Measurements from ENCODE around the gene PTCH1. TPM values are rescaled to one million over a fixed set of nuclear protein-coding genes. Genes with fewer than 3 reads are reported as not detected.

Gene PTCH1
- total and polyA plus RNA-seq, 10 of the 15 experiments (the other 5 are each of a cell fraction or from before 2014, with no cell fraction given), result 0.16 to 6.1 (median 2.6) TPM

DNA sequence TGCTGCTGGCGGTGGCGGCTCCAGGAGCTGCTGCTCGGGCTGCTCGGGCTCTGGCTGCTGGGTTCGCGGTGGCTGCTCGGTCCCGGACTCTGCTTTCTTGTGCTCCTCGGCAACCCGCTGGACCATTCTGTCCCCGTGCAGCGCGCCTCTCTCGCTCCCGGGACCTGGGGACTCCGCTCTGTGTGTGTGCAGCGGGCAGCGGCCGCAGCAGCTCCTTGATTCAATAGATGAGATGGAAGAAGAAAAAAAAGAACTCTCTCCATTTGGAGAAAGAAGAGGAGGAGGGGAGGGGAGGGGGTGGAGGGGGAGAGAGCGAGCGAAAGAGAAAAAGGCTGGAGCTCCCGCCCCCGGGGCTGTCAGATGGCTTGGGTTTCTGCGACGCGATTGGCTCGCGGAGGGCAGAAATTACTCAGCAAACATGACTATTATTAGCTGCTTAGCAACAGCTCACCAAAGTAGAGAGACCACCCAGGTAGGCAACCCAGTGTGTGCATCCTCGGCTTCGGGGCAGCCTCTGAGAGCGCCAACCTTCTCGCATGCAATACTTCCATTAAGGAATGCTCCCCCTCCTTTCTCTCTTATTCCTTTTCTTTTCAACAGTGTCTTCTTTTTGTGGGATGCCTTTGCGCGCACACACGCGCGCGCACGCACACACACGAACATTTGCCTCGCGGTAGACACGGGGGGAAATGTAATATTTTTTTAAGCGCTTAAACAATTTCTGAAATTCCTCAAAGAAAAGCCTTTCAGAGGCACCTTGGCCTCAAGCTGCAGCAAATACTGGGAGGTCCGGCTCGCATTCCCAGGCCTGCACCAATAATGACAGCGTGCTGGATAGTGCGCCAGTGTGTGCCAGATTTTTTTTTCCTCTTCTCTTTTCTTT, 7.6 kb downstream of the PTCH1 start (continued):
- TF ChIP-seq FOXK2 (IDR thresholded peaks at IDR 0.05) (no peak), NBN (IDR thresholded peaks at IDR 0.05) (no peak)
- TF ChIP-seq, protein P1, sequence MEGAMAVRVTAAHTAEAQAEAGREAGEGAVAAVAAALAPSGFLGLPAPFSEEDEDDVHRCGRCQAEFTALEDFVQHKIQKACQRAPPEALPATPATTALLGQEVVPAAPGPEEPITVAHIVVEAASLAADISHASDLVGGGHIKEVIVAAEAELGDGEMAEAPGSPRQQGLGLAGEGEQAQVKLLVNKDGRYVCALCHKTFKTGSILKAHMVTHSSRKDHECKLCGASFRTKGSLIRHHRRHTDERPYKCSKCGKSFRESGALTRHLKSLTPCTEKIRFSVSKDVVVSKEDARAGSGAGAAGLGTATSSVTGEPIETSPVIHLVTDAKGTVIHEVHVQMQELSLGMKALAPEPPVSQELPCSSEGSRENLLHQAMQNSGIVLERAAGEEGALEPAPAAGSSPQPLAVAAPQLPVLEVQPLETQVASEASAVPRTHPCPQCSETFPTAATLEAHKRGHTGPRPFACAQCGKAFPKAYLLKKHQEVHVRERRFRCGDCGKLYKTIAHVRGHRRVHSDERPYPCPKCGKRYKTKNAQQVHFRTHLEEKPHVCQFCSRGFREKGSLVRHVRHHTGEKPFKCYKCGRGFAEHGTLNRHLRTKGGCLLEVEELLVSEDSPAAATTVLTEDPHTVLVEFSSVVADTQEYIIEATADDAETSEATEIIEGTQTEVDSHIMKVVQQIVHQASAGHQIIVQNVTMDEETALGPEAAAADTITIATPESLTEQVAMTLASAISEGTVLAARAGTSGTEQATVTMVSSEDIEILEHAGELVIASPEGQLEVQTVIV (IDR thresholded peaks at IDR 0.05; ENCODE audit: borderline replicate concordance, partially characterized antibody), result no peak

- no peak for DNase-seq (ENCODE audit: low read depth, low spot score)
- Histone ChIP-seq H4K20me1 (ENCODE audit: control insufficient read depth, insufficient read depth) (no peaks in the 10 kb centered on the region), H3K9me3 (replicated peaks; ENCODE audit: control insufficient read depth, insufficient read depth, low read length) (no peaks in the 10 kb centered on the region), H2AFZ (ENCODE audit: control insufficient read depth, low read depth, low read length) (peak overlapping the region; percentile 84), H3K4me3 (peak overlapping the region; percentile 94), H3K27me3 (replicated peaks in 1 of 2; ENCODE audit: control insufficient read depth in 2 of 2, insufficient read depth in 2 of 2, low read length in 1 of 2) (peaks cover 4 to 8% of the 10 kb centered on the region in 2 experiments; a peak in 3 of 4 replicates), H3K9ac (ENCODE audit: control insufficient read depth, insufficient read depth, low read length) (peak overlapping the region; percentile 90; the same call in 1 of the 2 replicates), H3K79me2 (ENCODE audit: control insufficient read depth, insufficient read depth, low read length) (peaks cover 28% of the 10 kb centered on the region), H3K27ac (ENCODE audit: control insufficient read depth, insufficient read depth) (peak overlapping the region; percentile 90), H3K4me1 (ENCODE audit: control insufficient read depth, insufficient read depth, low read length) (peaks cover 15% of the 10 kb centered on the region), H3K36me3 (ENCODE audit: control insufficient read depth in 2 of 2, insufficient read depth in 2 of 2, low read length in 1 of 2) (no peaks in the 10 kb centered on the region), H3K4me2 (ENCODE audit: control insufficient read depth, insufficient read depth) (peak overlapping the region; percentile 79; the same call in 1 of the 2 replicates)
- BruUV-seq (replicated peaks), result no TSS peak
- POLR2A ChIA-PET, result interaction anchor here (0.7 to 1.0 kb wide), 3 partner anchors 13 to 366 kb away, joined by 3 read pairs; no protein-coding TSS in a partner anchor
- CTCF ChIA-PET, result interaction anchor here (0.7 kb wide), 1 partner anchor 14 kb away, joined by 3 read pairs; no protein-coding TSS in a partner anchor
- RAD21 ChIA-PET (ENCODE audit: unreplicated experiment), result interaction anchor here (0.6 to 1.4 kb wide), 8 partner anchors 12 to 248 kb away, joined by 3 to 11 read pairs (median 3); no protein-coding TSS in a partner anchor
- intact Hi-C loops (cut with micrococcal nuclease; ENCODE audit: unreplicated experiment) (loop anchor here (5.0 to 10.0 kb wide), 3 partner anchors 124 to 369 kb away; partner anchors contain the start of gene ERCC6L2), in situ Hi-C loops (cut with MboI) (loop anchor here (10.0 kb wide), 1 partner anchor 366 kb away; the partner anchor contains the start of gene ERCC6L2)
- SMC1A ChIA-PET (ENCODE audit: uncharacterized antibody, unreplicated experiment), result interaction anchor here (0.7 to 1.6 kb wide), 3 partner anchors 13 to 116 kb away, joined by 3 to 12 read pairs (median 9); no protein-coding TSS in a partner anchor
- FAIRE-seq, result no peak
- peak; percentile 0; the same call in 1 of the 3 replicates for ATAC-seq
- WGBS (ENCODE audit: insufficient coverage, insufficient replicate concordance, low lambda C conversion rate, missing lambda C conversion rate), result 1% methylated on average over 52 of the region's 111 CpGs
- TF ChIP-seq NRF1 (conservative IDR thresholded peaks at IDR 0.05; ENCODE audit: low read depth, low read length) (no peak), ASH2L (IDR thresholded peaks at IDR 0.05; ENCODE audit: borderline replicate concordance, low read depth) (no peak), MTA3 (IDR thresholded peaks at IDR 0.05; ENCODE audit: borderline replicate concordance, low read length) (no peak), CREB1 (IDR thresholded peaks at IDR 0.05; ENCODE audit: low read depth) (no peak), MEF2A (IDR thresholded peaks at IDR 0.05; ENCODE audit: insufficient read depth, low read depth, low read length) (no peak), HDAC2 (IDR thresholded peaks at IDR 0.05) (no peak), JUND (IDR thresholded peaks at IDR 0.05; ENCODE audit: low read depth, low read length) (no peak), YY1 (IDR thresholded peaks at IDR 0.05; ENCODE audit: low read depth, low read length) (no peak), SP1 (IDR thresholded peaks at IDR 0.05; ENCODE audit: low read depth, low read length) (no peak), NFIC (IDR thresholded peaks at IDR 0.05; ENCODE audit: low read depth, low read length) (no peak), LARP7 (IDR thresholded peaks at IDR 0.05) (peak; percentile 74), ZBED1 (IDR thresholded peaks at IDR 0.05; ENCODE audit: borderline replicate concordance) (no peak), IKZF1 (conservative IDR thresholded peaks at IDR 0.05) (peak; percentile 70; the same call in 1 of the 2 replicates)
- TF ChIP-seq, protein P1 (IDR thresholded peaks at IDR 0.05; ENCODE audit: borderline replicate concordance, partially characterized antibody), result no peak
Observed at GRCh38 chr9:95508242-95508967, 8.4 kb downstream of the PTCH1 start.

Data from GM12878 (cell line).